Endodermal cell (in vitro differentiated cells): ENCODE results near the gene DHRS4. TPM values are rescaled to one million over a fixed set of nuclear protein-coding genes. Genes with fewer than 3 reads are reported as not detected.

ENCODE experiments used
- DNase-seq: peaks from one replicate; pipeline ENCODE4 v3.0.0-alpha.2; 2017
- H3K27ac ChIP-seq: 2 replicates; pipeline ENCODE4 v1.5.1; 2013; ENCODE audit warnings: mild to moderate bottlenecking, low read depth, low read length, moderate library complexity
- H3K27me3 ChIP-seq: 2 replicates; pipeline ENCODE4 v1.6.1; 2013; ENCODE audit warnings: mild to moderate bottlenecking, low read length, moderate library complexity; ENCODE audit not compliant: insufficient read depth, control insufficient read depth, poor library complexity, severe bottlenecking
- H3K36me3 ChIP-seq: 2 replicates; pipeline ENCODE4 v1.7.0; 2013; ENCODE audit warnings: mild to moderate bottlenecking, low read length, moderate library complexity; ENCODE audit not compliant: control insufficient read depth, insufficient read depth
- H3K4me1 ChIP-seq: one replicate; pipeline ENCODE4 v1.7.0; 2013; ENCODE audit warnings: low read length; ENCODE audit not compliant: control insufficient read depth, insufficient read depth
- H3K4me3 ChIP-seq: 2 replicates; pipeline ENCODE4 v1.5.1; 2013; ENCODE audit warnings: mild to moderate bottlenecking, low read length, moderate library complexity
- H3K9ac ChIP-seq: 2 replicates; pipeline ENCODE4 v1.6.1; 2013; ENCODE audit warnings: mild to moderate bottlenecking, low read length, moderate library complexity; ENCODE audit not compliant: poor library complexity, severe bottlenecking; ENCODE audit errors: extremely low read depth
- H3K9me3 ChIP-seq: 2 replicates; pipeline ENCODE4 v1.6.1; 2013; ENCODE audit warnings: mild to moderate bottlenecking, low read length, moderate library complexity; ENCODE audit not compliant: control insufficient read depth
- H3K27ac Mint-ChIP-seq: 2 replicates; pipeline ENCODE4 v1.8.0; 2020; ENCODE audit warnings: mixed read lengths
- H3K27me3 Mint-ChIP-seq: 2 replicates; pipeline ENCODE4 v1.8.0; 2021; ENCODE audit warnings: mild to moderate bottlenecking, mixed read lengths; ENCODE audit not compliant: insufficient read depth
- H3K36me3 Mint-ChIP-seq: 2 replicates; pipeline ENCODE4 v1.8.0; 2020; ENCODE audit warnings: low read depth, mixed read lengths
- H3K4me1 Mint-ChIP-seq: 2 replicates; pipeline ENCODE4 v1.8.0; 2020; ENCODE audit warnings: mixed read lengths
- H3K4me3 Mint-ChIP-seq: 2 replicates; pipeline ENCODE4 v1.8.0; 2020; ENCODE audit warnings: mild to moderate bottlenecking, moderate library complexity, mixed read lengths
- H3K9me3 Mint-ChIP-seq: 2 replicates; pipeline ENCODE4 v1.8.0; 2020; ENCODE audit warnings: mild to moderate bottlenecking, mixed read lengths
- CTCF ChIP-seq: fragments of 200-600 bp; sonication (generic); conservative IDR thresholded peaks from 2 replicates; pipeline ENCODE4 v1.5.0; 2021; ENCODE audit warnings: antibody characterized with exemption, mild to moderate bottlenecking
- WGBS, 2 experiments: methylation state at CpG; one replicate each; pipeline versions ENCODE4 v1.1.5 to v1.1.7; 2013; ENCODE audit warnings: missing lambda C conversion rate in 2 of 2, mixed read lengths in 1 of 2; ENCODE audit not compliant: insufficient coverage in 1 of 2, insufficient read length in 1 of 2; 5-methylcytosine and 5-hydroxymethylcytosine counted together
- total RNA-seq, 2 donors: library from RNA; stranded (reverse); fragmentation: NEBNext Ultra II Directional in 1 of 2; extraction: Animal tissue kit (Norgen Biotek cat#: 25700) in 1 of 2; gene quantifications; 2 replicates in 1 of 2; 3 replicates in 1 of 2; pipeline ENCODE4 v1.2.1, GENCODE V29; 2021

Gene DHRS4
- total RNA-seq, 2 donors from 2014 or later, result 18.3 to 20.9 TPM

DNA sequence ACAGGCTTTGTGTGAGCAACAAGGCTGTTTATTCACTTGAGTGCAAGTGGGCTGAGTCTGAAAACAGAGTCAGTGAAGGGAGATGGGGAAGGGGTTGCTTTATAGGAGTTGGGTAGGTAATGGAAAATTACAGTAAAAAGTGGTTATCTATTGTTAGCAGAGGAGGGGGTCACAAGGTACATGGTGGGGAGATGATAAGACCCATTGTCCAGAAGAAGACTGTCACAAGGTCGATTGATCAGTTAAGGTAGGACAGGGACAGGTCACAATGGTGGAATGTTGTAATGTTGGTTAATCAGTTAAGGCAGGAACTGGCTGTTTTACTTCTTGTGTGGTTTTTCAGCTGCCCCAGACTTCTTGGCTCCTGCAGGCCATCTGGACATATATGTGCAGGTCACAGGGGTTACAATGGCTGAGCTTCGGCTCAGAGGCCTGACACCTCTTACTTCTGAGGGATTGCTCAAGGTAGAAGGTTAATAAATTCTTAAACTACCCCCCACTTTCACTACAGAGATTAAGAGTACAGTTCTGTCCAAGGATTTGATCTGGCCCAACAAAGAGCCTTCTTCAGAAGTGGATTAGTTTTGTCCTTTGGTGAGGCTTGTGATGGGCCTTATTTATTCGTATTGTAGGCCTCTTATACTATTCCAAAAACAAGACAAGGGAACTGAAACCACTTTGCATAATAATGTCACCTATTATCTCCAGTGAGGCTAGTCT is 13.8 kb upstream of the DHRS4 start:
- Mint-ChIP-seq H3K9me3 (peaks cover 8% of the 10 kb centered on the region), H3K27me3 (peaks cover 15% of the 10 kb centered on the region), H3K36me3 (peaks cover 14% of the 10 kb centered on the region), H3K4me1 (peaks cover 6% of the 10 kb centered on the region), H3K4me3 (no peak overlapping the region), H3K27ac (peak overlapping the region; percentile 7)
- Histone ChIP-seq H3K4me3 (no peak overlapping the region), H3K36me3 (peaks cover 5% of the 10 kb centered on the region), H3K4me1 (no peaks in the 10 kb centered on the region), H3K9me3 (peaks cover 11% of the 10 kb centered on the region), H3K27ac (no peak overlapping the region), H3K27me3 (no peaks in the 10 kb centered on the region), H3K9ac (no peak overlapping the region)
- 80 to 83% methylated on average over 2 to 3 of the region's 3 CpGs for WGBS, 2 experiments
- no peak for TF ChIP-seq CTCF
- no peak for DNase-seq

DNA sequence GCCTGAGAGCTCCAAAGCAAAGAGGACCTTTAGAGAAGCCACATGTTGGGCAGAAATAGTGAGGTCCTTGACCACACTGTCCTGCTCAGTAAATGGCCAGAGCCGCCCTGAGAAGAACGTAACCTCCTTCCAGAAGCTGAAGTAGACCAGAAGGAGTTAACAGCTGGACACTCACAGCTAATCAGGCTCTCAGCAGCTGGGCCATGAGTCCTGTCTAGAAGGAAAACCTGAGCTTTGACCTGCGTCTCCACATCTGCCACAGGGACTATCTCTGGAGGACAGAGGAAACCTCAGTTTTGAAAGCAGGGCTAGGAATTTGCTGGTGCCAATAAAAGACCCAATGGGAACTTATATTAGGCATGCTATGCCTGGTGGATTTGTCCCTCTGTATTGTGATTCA is 12.3 kb upstream of the DHRS4 start:
- Histone ChIP-seq H3K4me3 (no peak overlapping the region), H3K27ac (no peak overlapping the region), H3K36me3 (peaks cover 5% of the 10 kb centered on the region), H3K4me1 (no peaks in the 10 kb centered on the region), H3K27me3 (no peaks in the 10 kb centered on the region), H3K9me3 (peaks cover 11% of the 10 kb centered on the region), H3K9ac (no peak overlapping the region)
- Mint-ChIP-seq H3K27ac (no peak overlapping the region), H3K27me3 (peaks cover 6% of the 10 kb centered on the region), H3K36me3 (peaks cover 14% of the 10 kb centered on the region), H3K4me1 (peaks cover 6% of the 10 kb centered on the region), H3K9me3 (peaks cover 8% of the 10 kb centered on the region), H3K4me3 (no peak overlapping the region)
- DNase-seq, result no peak
- no peak for TF ChIP-seq CTCF
- WGBS, 2 experiments, result 76 to 77% methylated on average over 3 of the region's 3 CpGs

- no peak for DNase-seq
- H3K27ac ChIP-seq, result no peak overlapping the region
- H3K9me3 ChIP-seq, result peaks cover 11% of the 10 kb centered on the region
- H3K9ac ChIP-seq, result no peak overlapping the region
- H3K36me3 Mint-ChIP-seq, result peaks cover 14% of the 10 kb centered on the region
- no peaks in the 10 kb centered on the region for H3K27me3 ChIP-seq
- H3K27ac Mint-ChIP-seq, result no peak overlapping the region
- H3K4me1 ChIP-seq, result no peaks in the 10 kb centered on the region
- TF ChIP-seq CTCF, result no peak
- no peak overlapping the region for H3K4me3 ChIP-seq
- peaks cover 9% of the 10 kb centered on the region for H3K27me3 Mint-ChIP-seq
- peaks cover 5% of the 10 kb centered on the region for H3K36me3 ChIP-seq
- peaks cover 6% of the 10 kb centered on the region for H3K4me1 Mint-ChIP-seq
- H3K9me3 Mint-ChIP-seq, result peaks cover 8% of the 10 kb centered on the region
- H3K4me3 Mint-ChIP-seq, result no peak overlapping the region
These were observed 11.9 kb upstream of the DHRS4 start for GRCh38 chr14:23941669-23942068.
